NCI-H2081 treated with DMSO at 0.1 percent for 48 hours (cell line): ENCODE measurements around the gene ZNF692.
A peak's percentile ranks its signal among the peaks of the same experiment; 100 is the strongest.

Experiments used
- DNase-seq: peaks from one replicate; lab custom pipeline; 2025; lab: John Stamatoyannopoulos, UW

The ZNF692 gene

DNA sequence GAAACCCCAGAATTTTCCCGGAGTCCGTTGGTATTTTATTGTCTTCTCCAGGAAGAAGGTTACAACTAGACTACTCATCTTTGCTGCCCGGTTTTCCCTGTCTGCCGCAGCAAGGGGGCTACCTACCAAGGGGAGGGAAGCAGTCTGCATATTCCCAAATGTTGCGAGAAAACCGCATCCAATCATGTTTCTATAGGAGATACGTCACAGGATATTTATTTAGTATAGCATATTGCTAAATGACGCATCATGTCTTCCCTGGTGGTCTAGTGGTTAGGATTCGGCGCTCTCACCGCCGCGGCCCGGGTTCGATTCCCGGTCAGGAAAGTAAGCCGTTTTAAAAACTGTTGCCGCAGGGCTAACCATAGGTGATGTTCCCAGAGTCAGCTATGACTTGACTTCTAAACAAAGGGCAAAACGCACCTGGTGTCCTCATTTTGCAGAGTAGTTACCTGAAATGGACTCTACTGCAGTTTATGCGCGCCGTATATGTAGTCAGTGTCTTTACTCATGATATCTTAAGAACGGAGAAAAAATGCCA lies 15.2 kb upstream of the ZNF692 start:
- peak; percentile 89 for DNase-seq

DNA sequence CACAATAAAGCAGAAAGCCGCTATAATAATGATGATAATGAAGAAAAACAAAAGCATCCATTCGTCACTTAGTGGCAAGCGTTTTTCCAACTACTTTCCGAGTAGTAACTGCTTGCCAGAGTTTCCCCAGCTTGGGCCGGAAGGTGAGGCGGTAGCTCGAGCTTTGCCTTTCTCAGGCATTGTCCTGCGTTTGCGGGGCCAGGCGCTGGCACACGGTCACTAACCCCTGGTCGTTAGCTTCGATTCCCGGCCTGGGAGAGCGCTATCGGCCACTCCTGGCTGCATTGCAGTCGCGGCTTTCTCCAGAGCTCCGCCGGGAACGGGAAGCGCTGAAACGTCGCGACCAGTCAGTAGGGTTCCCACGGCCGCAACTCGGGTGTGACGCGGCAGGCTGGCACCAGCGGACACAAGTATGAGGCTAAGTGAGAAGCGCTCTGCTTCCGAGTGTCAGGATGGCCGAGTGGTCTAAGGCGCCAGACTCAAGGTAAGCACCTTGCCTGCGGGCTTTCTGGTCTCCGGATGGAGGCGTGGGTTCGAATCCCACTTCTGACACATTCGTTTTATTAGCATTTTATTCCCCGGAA lies 14.6 kb upstream of the ZNF692 start:
- DNase-seq = peak; percentile 92

DNA sequence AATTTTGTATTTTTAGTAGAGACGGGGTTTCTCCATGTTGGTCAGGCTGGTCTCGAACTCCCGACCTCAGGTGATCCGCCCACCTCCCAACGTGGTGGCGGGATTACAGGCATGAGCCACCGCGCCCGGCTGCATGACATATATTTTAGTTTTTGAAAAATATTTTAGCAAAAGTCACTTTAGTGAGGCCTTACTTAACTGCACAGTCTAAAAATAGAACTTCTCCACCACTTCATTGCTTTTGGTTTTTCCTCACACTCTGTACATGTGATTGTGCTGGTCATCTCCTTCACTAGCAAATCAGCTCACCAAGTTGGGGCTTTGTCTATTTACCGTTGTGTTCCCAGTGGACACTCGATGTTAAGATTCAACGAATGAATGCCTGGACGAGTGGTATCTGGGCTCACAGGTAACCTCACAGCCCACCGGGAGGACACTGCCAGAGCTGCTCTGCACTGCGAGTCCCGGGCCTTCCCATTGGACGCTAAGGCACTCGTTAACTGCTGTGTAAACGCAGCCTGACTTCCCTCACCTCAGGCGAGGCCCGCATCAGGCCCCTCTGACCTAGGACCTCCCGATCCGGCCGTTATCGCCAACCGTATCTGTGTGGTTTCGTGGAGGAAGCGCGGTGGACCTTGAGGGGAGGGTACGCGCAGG lies 14.0 kb upstream of the ZNF692 start:
- no peak for DNase-seq

DNA sequence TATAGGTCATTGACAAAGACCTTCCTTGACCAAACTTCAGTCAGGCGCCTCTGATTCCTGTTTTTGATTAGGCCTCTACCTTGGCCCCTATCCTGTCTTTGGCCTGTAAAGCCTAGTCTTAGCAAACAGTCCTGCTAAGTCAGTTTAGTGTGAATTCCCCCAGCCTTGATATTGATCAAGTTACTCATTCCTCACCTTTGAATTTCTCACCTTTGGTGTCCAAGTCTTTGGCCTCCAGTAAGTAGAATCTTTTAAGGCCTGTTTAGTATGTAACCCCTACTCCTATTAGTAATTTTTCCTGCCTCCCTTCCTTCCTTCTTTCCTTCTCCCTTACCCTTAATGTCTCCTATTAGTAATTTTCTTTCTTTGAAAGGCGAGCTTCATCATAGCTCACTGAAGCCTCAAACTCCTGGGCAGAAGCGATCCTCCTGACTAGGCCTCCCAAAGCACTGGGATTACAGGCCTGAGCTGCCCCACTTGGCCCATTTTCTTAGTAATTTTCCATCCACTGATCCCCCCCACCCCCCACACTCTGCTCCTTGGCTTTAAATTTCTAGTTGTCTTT lies 13.0 kb upstream of the ZNF692 start:
- no peak for DNase-seq

DNA sequence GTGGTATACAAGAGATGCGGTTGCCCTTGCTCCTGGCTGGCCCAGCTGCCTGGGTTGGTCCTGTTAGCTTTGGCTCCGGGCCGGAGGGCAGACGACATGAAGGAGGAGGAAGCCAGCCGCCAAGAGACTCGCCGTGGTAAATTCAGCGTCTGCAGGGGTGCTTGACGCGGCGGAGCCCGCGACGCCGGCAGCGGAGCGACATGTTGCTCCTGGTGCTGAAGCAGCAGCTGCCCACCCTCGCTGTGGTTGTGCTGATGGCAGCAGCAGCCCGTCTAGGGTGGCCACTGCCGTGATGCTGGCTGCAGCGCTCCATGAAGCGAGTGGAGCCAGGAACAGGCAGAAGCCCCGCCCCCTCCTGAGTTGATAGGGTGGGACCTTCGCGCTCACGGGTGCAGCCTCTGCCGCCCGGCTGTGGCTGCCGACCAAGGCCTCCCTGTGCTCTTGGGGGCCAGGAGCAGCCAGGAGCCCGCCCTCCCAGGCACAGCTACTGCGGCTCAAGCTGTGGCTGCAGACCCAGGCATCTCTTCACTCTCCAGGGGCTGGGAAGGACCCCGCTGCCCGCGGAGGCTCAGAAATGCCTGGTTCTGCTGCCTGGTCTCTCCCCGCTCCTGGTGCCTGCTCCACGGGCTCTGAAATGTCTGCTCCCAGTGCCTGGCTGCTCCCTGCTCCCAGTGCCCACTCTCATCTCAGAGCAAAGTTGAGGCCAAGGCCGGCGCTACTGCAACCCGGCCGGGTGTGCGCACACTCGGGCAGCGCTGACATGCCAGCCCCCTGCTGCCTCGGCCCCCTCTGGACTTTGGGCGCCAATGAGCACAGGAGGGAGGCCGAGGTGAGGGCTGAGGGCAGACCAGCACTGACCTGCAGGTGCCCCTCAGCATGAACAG lies 4.4 kb upstream of the ZNF692 start:
- DNase-seq = peak; percentile 48

DNA sequence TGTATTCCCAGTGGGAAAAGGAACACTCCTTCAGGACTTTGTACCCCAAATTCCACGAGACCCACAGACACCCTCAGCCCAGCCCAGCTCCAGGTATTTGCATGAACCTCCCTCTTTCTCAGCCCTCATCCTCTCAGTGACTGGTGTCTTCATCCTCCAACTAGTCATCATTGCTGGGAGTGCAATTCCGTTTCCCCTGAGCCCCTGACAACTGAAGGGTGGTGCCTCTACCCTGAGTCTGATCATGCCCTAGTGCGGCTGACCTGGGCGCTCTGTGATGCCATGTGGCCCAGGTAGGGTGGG lies 3.8 kb upstream of the ZNF692 start:
- no peak for DNase-seq

DNA sequence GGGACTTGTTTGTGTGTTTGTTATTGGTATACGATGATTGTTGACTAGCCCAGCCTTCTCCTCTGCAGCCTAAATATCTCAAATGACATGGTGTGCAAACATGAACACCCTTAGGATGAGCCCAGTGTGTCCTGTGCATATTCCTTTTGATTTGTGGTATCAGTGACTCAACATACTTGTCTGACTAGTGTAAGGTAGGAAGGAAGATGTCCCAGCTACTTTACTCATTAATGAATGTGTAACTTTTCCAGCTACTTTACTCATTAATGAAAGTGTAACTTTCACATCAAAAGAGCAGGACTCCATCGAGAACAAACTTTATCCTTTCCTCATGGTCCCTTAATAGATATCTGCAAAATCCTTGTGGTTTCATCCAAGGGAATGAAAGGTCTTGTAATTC lies 2.7 kb upstream of the ZNF692 start:
- no peak for DNase-seq

DNA sequence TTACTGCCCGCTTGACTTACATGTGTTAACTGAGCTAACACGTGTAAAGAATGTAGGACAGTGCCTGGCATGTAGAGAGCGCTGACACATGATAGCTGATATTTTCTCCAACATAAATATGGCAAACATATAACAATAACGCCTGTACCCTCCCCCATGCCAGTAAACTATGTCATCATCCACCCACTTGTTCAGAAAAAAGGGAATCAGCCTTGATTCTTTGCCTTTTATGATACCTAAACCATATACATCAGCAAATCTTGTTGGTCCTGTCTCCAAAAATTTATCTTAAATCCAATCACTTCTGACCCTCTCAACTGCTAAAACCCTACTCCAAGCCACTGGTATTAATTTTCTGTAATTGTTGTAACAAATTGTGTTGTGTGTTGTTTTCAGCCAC lies 1.1 kb upstream of the ZNF692 start:
- no peak for DNase-seq

DNA sequence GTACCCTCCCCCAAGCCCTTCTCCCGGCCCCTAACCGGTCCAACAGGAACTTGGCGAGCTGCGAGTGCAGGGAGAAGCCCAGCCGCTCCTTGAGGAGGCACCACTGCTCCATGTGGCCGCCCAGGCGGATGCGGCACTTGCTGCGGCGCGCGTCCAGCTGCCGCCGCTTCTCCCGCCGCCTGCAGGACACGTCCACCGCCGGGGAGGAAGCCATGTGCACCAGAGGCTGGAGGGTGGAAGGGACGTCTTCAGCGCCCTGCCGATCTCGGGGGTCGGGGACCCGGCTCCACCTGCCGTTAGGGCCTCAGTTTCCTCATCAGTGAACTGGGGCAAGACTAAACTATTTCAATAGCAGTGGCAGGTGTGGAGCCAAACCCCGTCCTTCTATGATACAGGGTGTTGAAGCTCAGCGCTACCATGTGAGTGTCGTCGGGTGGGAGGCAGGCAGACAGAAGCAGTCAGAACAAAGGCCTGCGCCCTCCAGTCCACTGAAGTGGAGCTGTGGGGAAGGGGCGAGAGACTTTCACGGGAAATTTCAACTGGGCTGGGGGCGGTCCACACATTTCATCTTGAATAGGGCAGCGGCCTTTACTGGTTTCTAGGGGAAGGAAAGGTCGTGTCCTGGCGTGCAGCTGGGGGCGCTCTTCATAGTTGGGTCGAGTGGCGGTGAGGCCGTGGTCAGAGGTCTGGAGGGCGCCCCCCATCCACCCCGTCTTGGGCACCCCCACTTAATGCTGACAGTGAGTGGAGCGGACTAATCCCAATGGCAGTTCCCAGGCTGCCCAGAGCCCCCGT lies 592 bp downstream of the ZNF692 start:
- DNase-seq = no peak

DNA sequence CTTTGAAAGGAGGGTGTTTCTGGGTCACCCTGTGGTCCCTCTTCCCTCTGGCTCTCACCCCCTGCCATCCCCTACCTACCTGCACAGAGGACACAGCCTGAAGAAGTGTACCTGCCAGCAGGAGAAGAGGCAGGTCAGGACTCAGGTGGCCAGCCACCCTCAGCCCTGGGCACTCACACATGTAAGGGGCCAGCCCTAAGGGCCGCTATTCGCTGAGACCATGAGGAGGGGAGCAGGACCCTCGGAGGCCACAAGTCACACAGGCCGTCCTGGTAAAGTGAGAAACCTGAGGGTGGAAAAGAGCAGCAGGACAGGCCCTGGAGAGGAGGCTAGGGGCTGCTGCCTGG lies 1.2 kb downstream of the ZNF692 start:
- DNase-seq = no peak

DNA sequence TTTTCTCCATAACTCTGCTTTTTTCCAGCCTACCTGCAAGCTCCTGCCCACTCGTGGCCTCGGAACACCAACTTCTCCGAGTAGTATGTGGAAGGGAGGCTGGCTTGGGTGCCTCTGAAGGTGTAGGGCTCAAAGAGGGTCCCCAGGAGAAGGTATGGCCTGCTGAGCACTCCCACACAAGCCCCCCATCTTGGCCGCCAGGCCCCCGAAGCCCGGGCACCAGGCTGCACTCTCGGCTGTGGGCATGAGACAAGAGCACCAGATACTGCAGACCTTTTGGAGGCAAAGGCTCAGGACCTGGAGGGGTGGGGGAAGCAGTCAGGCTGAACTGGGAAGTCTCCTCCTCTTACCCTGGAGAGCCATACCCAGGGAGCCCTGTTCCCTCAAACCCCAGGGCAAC lies 1.7 kb downstream of the ZNF692 start:
- no peak for DNase-seq

DNA sequence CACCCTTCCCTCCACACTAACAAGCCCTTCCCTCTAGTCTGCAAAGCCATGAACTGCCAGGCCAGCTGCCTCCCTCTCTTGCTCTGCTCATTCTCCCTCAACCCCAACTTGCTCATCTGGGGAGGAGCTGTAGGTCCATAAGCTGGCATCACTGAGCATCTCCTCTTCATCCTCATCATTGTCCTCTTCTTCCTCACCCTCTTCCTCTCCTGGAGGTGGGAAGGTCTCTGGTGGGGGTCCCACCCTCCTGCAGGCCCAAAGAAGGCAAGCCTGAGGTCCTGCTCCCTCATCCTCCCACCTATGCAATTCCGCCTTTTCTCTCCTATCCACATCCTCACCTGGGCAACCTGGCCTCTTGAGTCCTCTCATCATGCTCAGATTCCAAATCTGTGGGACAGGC lies 2.7 kb downstream of the ZNF692 start:
- no peak for DNase-seq

DNA sequence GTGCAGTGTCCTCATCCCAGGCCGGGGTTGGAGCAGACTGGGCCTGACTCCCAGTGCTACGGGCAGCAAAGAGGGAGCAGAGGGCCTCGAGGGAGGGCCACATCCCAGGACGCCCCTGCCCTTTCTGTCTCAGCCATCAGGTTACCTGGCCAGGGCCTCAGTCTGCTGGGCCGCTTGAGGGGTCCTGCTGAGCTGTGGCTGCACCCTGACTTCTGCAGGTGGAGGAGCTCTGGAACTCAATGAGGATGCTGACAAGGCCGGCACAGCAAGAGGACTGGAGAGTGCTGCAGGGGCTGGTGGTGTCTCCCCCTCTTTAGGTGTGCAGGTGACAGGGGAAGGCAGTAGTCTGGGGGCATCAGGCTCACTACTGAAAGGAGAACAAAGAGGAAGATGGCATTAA lies 3.3 kb downstream of the ZNF692 start:
- no peak for DNase-seq

DNA sequence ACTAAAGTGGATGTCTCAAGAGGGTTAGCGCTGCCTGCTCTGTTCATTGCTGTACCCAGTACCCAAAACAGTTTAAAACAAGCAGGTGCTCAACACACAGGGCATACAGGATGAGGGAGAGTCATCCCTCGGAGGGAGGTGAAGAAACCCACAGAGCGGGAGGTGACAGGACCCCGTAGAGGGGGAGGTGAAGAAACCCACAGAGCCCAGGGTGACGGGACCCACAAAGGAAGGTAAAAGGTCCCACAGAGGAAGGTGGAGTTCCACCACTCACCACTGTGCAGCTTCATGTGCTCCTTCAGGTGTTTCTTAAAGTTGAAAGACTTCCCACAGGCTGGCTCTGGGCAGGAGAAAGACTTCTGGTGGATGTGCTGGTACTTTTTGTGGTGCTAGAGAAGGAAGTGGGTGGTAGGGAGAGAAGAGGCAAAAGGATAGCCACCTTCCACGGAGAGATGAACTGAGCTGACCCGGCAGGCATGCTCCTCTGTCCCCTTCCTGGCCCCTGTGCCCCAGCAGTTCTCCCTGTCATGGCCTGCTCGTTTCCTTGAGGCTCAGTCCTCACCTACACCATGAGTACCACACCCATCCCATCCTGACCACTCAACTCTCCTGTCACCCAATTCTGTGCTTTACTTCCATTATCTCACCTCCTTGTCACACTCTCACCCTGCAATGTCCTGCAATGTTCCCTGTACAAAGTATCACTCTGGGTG lies 5.1 kb downstream of the ZNF692 start:
- DNase-seq = no peak

DNA sequence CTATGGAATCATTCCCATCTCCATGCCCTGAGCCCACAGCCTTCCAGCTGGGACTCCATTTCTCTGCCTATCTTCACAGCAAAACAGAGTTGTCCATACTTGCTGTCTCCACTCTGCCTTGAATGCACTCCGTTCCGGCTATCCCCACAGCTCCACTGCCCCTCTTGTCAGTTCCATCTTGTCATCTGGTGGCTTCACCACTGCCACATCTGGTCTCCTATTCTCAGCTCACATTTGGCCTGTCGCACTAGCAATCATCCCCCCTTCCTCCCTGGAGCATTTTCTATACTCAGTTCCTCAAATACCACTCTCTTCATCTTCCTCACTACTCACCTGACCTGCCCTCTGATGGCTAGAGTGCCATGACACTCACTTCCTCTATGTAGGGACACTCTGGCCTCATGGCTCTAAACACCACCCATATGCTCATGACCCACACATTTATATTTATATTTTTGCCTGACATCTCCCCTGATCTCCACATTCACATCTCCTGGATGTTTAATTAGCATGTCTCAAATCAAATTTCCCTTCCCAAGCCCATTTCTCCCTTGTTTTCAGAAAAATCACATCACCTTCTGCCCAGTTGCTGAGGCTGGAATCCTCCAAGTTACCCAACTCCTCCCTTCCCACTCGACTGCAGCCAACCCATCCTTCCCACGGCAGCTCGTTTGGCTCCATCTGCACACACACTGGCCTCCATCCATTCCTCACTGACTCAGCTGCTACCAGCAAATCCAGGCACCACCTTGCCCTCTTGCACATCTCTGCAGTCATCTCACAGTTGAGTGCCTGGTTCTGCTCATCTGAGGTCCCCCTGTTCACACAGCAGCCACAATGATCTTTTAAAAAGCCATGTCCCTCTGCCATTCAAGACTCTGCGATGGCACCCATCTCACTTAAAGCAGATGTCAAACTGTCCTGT lies 6.1 kb downstream of the ZNF692 start:
- no peak for DNase-seq

DNA sequence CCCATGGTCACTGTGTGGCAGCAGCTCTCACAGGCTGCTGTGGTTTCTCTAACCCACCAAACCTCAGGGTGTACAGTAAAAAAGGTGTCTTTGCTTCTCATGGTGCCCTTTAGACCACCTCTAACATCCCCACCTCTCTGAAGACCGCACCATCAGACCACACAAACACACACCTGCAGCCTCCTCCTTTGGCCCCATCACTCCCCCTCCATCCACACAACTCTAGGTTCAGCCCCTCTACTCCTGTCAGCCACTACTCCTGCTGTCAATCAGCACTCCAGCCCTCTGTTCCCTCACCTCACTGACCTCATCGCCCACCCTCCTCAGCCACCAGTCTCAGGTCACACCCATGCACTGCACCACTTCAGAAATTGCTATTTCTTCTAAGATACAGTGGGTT lies 7.5 kb downstream of the ZNF692 start:
- no peak for DNase-seq

DNA sequence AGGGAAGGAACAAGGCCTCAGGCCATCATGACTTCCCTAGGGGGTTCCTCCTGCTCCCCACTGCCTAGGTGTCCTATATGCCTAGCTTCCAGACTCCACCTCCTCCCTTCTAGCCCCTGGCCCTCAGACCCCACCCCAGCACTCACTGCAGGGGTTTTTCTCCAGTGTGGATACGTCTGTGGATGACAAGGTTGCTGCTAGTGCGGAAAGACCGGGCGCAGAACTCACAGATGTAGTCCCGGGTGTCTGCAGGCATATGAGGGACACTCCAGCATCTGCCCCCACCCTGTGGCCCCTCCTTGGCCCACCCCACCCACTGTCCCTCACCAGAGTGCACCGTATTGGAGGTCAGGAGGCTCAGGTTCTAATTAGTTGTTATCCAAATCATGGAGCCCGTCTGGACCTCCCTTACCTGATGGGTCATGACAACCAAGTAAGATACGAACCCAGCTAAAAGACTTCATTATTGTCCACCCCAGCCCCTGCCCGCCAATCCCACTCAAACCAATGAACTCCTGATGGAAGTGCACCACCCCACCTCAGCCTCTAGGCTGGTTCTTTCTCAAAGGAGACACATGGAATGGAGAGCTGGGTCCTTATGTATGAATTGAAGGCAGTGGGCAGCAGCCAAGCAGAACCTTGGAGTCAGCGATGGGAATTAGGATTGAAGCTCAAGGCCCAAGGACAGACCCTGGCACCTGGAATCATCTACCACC lies 8.2 kb downstream of the ZNF692 start:
- DNase-seq = no peak

DNA sequence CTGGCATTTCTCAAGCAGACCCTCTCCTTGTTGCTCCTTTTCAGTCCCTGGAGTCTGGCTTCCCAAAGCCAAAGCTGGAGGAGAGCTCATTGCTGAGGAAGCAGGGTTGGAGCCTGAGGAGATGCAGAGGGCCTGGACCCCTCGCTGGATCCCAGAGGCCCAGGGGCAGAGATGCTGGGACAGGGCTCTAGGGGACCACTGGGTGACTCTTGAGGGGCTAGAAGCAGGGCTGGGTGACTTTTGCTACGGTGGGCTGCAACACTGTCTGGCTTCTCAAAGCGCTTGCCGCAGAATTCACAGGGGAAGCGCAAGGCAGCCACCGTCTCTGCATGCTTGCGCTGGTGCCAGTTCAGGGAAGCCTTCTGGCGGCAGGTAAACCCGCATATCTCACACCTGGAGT lies 8.8 kb downstream of the ZNF692 start:
- no peak for DNase-seq

DNA sequence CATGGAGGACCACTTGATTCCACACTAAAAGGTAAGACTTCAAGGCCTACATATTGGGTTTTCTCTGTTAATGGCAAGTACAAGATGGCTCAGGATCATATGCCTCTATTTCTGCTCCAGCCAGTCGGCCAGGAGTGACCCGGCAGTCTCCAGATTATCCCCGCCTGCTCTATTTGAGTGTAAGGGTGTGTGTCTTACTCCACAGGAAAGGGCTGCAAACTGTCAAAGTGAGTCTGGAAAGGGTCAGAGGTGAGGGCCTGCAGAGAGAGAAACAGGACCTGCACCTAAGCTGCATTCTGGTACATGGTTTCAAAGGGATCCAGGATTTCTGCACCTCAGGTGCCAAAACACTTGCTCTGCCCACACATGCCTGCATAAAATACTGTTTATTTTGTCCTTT lies 9.2 kb downstream of the ZNF692 start:
- DNase-seq = no peak

DNA sequence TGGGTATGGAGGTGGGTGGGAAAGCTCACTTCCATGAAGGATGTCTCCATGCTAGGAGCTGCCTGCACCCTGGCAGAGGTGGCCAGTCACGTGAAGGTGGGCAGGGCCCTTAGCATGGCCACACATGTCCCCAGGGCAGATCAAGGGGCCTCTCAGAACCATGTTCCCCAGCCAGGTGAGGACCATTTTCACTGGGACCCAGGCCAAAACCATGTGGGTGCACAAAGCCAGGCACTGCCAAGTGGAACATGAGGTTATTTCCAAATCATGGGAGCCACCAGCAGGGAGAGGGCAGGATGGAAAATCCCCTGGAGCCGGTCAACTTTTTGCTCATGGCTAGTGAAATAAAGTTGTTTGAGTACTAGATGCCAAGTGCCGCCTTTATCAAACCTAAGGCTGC lies 9.7 kb downstream of the ZNF692 start:
- DNase-seq = no peak
